AG04450 (cell line): ENCODE results near the gene TMEM161A. TPM values are rescaled to one million over a fixed set of nuclear protein-coding genes. Genes with fewer than 3 reads are reported as not detected.

Experiments
- CTCF ChIA-PET: fragments of 300-600, 350-600 bp; formaldehyde crosslinking; extraction: SDS; loops from one replicate; lab custom pipeline; 2022; ENCODE audit warnings: antibody characterized with exemption, inconsistent platforms; lab: Charles Lee
- POLR2A ChIA-PET: fragments of 350-600 bp; formaldehyde crosslinking; extraction: SDS; loops from one replicate; lab custom pipeline; 2021; ENCODE audit warnings: antibody characterized with exemption, inconsistent platforms; lab: Yijun Ruan, JAX
- DNase-seq: peaks from one replicate; pipeline ENCODE4 v3.0.0-alpha.2; 2011; ENCODE audit warnings: low read depth, low spot score
- H3K27ac ChIP-seq: one replicate; pipeline ENCODE4 v1.5.1; 2012; ENCODE audit warnings: low read depth, low read length, control low read depth
- H3K27me3 ChIP-seq: one replicate; pipeline ENCODE4 v1.6.0; 2012; ENCODE audit warnings: low read length; ENCODE audit not compliant: control insufficient read depth, insufficient read depth
- H3K4me3 ChIP-seq: 2 replicates; pipeline ENCODE4 v1.5.1; 2011; ENCODE audit warnings: mild to moderate bottlenecking, low read depth, low read length, control low read depth
- H3K9me3 ChIP-seq: 2 replicates; pipeline ENCODE4 v1.5.1; 2012; ENCODE audit warnings: low read length; ENCODE audit not compliant: control insufficient read depth, insufficient read depth
- CTCF ChIP-seq: IDR thresholded peaks from 2 replicates; pipeline ENCODE4 v1.5.1; 2011; ENCODE audit warnings: low read depth, low read length, control low read depth, inconsistent platforms
- polyA plus RNA-seq: library from polyadenylated mRNA; depleted of rRNA; stranded (reverse); fragments of >200 nt; gene quantifications from 2 replicates; pipeline ENCODE4 v1.2.3, GENCODE V29; 2011

Gene TMEM161A
- polyA plus RNA-seq, 1 experiment = 16.0 TPM

GRCh38 chr19:19078801-19079200 lies 59.5 kb downstream of the TMEM161A start:
- Histone ChIP-seq H3K9me3 (no peaks in the 10 kb centered on the region), H3K4me3 (no peak overlapping the region), H3K27ac (no peak overlapping the region), H3K27me3 (no peaks in the 10 kb centered on the region)
- no peak for DNase-seq
- CTCF ChIA-PET = no interaction called here
- TF ChIP-seq CTCF = no peak
- POLR2A ChIA-PET = interaction anchor here (0.8 kb wide), 1 partner anchor 156 kb away, joined by 3 read pairs; no protein-coding TSS in a partner anchor

DNA sequence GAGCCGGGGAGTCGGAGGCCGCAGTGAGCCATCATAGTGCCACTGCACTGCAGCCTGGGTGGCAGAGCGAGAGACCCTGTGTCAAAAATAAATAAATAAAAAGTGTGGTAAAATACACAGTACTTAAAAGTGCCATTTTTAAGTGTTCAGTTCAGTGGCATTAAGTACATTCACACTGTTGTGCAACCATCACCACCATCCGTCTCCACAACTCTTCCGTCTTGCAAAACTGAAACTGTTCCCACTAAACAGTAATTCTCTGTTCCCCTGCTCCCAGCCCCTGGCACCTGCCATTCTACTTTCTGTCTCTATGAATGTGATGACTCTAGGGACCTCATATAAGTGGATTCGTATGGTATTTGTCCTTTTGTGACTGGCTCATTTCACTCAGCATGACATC lies 61.2 kb downstream of the TMEM161A start:
- no peak for TF ChIP-seq CTCF
- Histone ChIP-seq H3K27ac (no peak overlapping the region), H3K4me3 (no peak overlapping the region), H3K9me3 (no peaks in the 10 kb centered on the region), H3K27me3 (no peaks in the 10 kb centered on the region)
- DNase-seq = no peak
- ChIA-PET POLR2A (interaction anchor here (0.6 kb wide), 1 partner anchor 447 kb away, joined by 3 read pairs; no protein-coding TSS in a partner anchor), CTCF (interaction anchor here (0.6 kb wide), 1 partner anchor 14 kb away, joined by 3 read pairs; no protein-coding TSS in a partner anchor)

- ChIA-PET CTCF (interaction anchor here (0.5 to 0.6 kb wide), 2 partner anchors 13 to 1454 kb away, joined by 3 to 4 read pairs; no protein-coding TSS in a partner anchor), POLR2A (no interaction called here)
- DNase-seq = no peak
- H3K9me3 ChIP-seq = no peaks in the 10 kb centered on the region
- TF ChIP-seq CTCF = no peak
- H3K27ac ChIP-seq = no peak overlapping the region
- no peaks in the 10 kb centered on the region for H3K27me3 ChIP-seq
- H3K4me3 ChIP-seq = no peak overlapping the region
Observed at GRCh38 chr19:19076476-19076875, 61.8 kb downstream of the TMEM161A start.

- POLR2A ChIA-PET = no interaction called here
- DNase-seq = no peak
- Histone ChIP-seq H3K9me3 (no peaks in the 10 kb centered on the region), H3K27ac (no peak overlapping the region), H3K4me3 (no peak overlapping the region), H3K27me3 (no peaks in the 10 kb centered on the region)
- TF ChIP-seq CTCF = no peak
- CTCF ChIA-PET = interaction anchor here (0.9 kb wide), 1 partner anchor 21 kb away, joined by 4 read pairs; no protein-coding TSS in a partner anchor
Observed at GRCh38 chr19:19075126-19075525, 63.2 kb downstream of the TMEM161A start.

GRCh38 chr19:19074196-19074882 lies 63.9 kb downstream of the TMEM161A start:
- DNase-seq = no peak
- no peak overlapping the region for H3K27ac ChIP-seq
- ChIA-PET POLR2A (no interaction called here), CTCF (interaction anchor here (0.9 kb wide), 1 partner anchor 20 kb away, joined by 4 read pairs; no protein-coding TSS in a partner anchor)
- no peak overlapping the region for H3K4me3 ChIP-seq
- no peaks in the 10 kb centered on the region for H3K27me3 ChIP-seq
- H3K9me3 ChIP-seq = no peaks in the 10 kb centered on the region
- TF ChIP-seq CTCF = no peak
